WTC11 (cell line): ENCODE results near the gene PDE1C. TPM values are rescaled to one million over a fixed set of nuclear protein-coding genes. Genes with fewer than 3 reads are reported as not detected.

Experiments used
- ATAC-seq: fragments of 200-7000 bp; cut with Tn5 transposase; 2 replicates; pipeline ENCODE4 v1.10.0; 2021; ENCODE audit warnings: mild to moderate bottlenecking, moderate library complexity
- CTCF ChIA-PET: fragments of 300-600 bp; sonication (Branson Sonifier 250); formaldehyde crosslinking; loops from one replicate; lab custom pipeline; 2021; ENCODE audit warnings: antibody characterized with exemption; lab: Charles Lee
- POLR2A ChIA-PET: fragments of 350-600 bp; sonication (Branson Sonifier 250); formaldehyde crosslinking; loops from one replicate; lab custom pipeline; 2021; ENCODE audit warnings: antibody characterized with exemption; lab: Charles Lee
- DNase-seq: peaks from one replicate; pipeline ENCODE4 v3.0.0; 2021; ENCODE audit warnings: low spot score
- H3K27ac Mint-ChIP-seq: 2 replicates; pipeline ENCODE4 v1.8.0; 2021; ENCODE audit warnings: mixed read lengths
- H3K27me3 Mint-ChIP-seq: 2 replicates; pipeline ENCODE4 v1.8.0; 2021; ENCODE audit warnings: low read depth, mild to moderate bottlenecking, moderate library complexity, mixed read lengths
- H3K36me3 Mint-ChIP-seq: 2 replicates; pipeline ENCODE4 v1.8.0; 2021; ENCODE audit warnings: mixed read lengths
- H3K4me1 Mint-ChIP-seq: 2 replicates; pipeline ENCODE4 v1.8.0; 2022; ENCODE audit warnings: mixed read lengths
- H3K4me3 Mint-ChIP-seq: 2 replicates; pipeline ENCODE4 v1.8.0; 2021; ENCODE audit warnings: mild to moderate bottlenecking, moderate library complexity, mixed read lengths
- H3K9me3 Mint-ChIP-seq: 2 replicates; pipeline ENCODE4 v1.8.0; 2021; ENCODE audit warnings: mixed read lengths
- ETV6 ChIP-seq: sonication (generic); formaldehyde crosslinking; IDR thresholded peaks from 2 replicates; pipeline ENCODE4 v1.8.1; 2022; ENCODE audit warnings: mild to moderate bottlenecking, missing genetic modification reagents
- GRHL2 ChIP-seq: fragments of 250-450 bp; sonication (Bioruptor Pico); IDR thresholded peaks from 2 replicates; pipeline ENCODE4 v1.8.0; 2022; ENCODE audit warnings: mild to moderate bottlenecking, moderate library complexity; ENCODE audit not compliant: insufficient replicate concordance, severe bottlenecking
- IRF2 ChIP-seq: sonication (generic); formaldehyde crosslinking; IDR thresholded peaks from 2 replicates; pipeline ENCODE4 v1.8.0; 2022; ENCODE audit warnings: low read depth, missing genetic modification reagents, borderline replicate concordance
- KAT7 ChIP-seq: sonication (generic); formaldehyde crosslinking; IDR thresholded peaks from 2 replicates; pipeline ENCODE4 v1.8.1; 2023; ENCODE audit warnings: missing genetic modification reagents, mild to moderate bottlenecking, borderline replicate concordance
- NR2C2 ChIP-seq: sonication (generic); formaldehyde crosslinking; IDR thresholded peaks from 2 replicates; pipeline ENCODE4 v1.8.0; 2022; ENCODE audit warnings: mild to moderate bottlenecking, missing genetic modification reagents
- RORB ChIP-seq: fragments of 250-450 bp; sonication (Bioruptor Pico); IDR thresholded peaks from 2 replicates; pipeline ENCODE4 v1.9.0; 2021; ENCODE audit warnings: mild to moderate bottlenecking
- SMAD4 ChIP-seq: sonication (generic); formaldehyde crosslinking; IDR thresholded peaks from 2 replicates; pipeline ENCODE4 v1.8.0; 2022; ENCODE audit warnings: mild to moderate bottlenecking, missing genetic modification reagents
- TCF7 ChIP-seq: sonication (generic); formaldehyde crosslinking; IDR thresholded peaks from 2 replicates; pipeline ENCODE4 v1.8.0; 2022; ENCODE audit warnings: mild to moderate bottlenecking, low read depth, missing genetic modification reagents, moderate library complexity
- TEAD1 ChIP-seq: sonication (generic); formaldehyde crosslinking; IDR thresholded peaks from 2 replicates; pipeline ENCODE4 v1.8.0; 2022; ENCODE audit warnings: mild to moderate bottlenecking, missing genetic modification reagents
- TP53 ChIP-seq: sonication (generic); formaldehyde crosslinking; IDR thresholded peaks from 2 replicates; pipeline ENCODE4 v1.8.1; 2023; ENCODE audit warnings: mild to moderate bottlenecking, missing genetic modification reagents
- ZBTB21 ChIP-seq: sonication (generic); formaldehyde crosslinking; IDR thresholded peaks from 2 replicates; pipeline ENCODE4 v1.8.1; 2023; ENCODE audit warnings: mild to moderate bottlenecking, missing genetic modification reagents, borderline replicate concordance
- ZNF232 ChIP-seq: sonication (generic); formaldehyde crosslinking; IDR thresholded peaks from 2 replicates; pipeline ENCODE4 v1.8.0; 2022; ENCODE audit warnings: mild to moderate bottlenecking, missing genetic modification reagents
- ZNF263 ChIP-seq: sonication (generic); formaldehyde crosslinking; IDR thresholded peaks from 2 replicates; pipeline ENCODE4 v1.8.1; 2022; ENCODE audit warnings: low read depth, mild to moderate bottlenecking, moderate library complexity, missing genetic modification reagents
- ZNF317 ChIP-seq: sonication (generic); formaldehyde crosslinking; IDR thresholded peaks from 2 replicates; pipeline ENCODE4 v1.8.1; 2023; ENCODE audit warnings: low read depth, mild to moderate bottlenecking, moderate library complexity, missing genetic modification reagents, borderline replicate concordance
- ZNF396 ChIP-seq: fragments of 250-450 bp; sonication (Bioruptor Pico); IDR thresholded peaks from 2 replicates; pipeline ENCODE4 v1.8.0; 2021; ENCODE audit warnings: mild to moderate bottlenecking, moderate library complexity, borderline replicate concordance
- ZNF416 ChIP-seq: fragments of 250-450 bp; sonication (Bioruptor Pico); IDR thresholded peaks from 2 replicates; pipeline ENCODE4 v1.9.0; 2021; ENCODE audit warnings: mild to moderate bottlenecking, inconsistent platforms
- total RNA-seq: library from RNA; stranded (reverse); gene quantifications from 3 replicates; pipeline ENCODE4 v1.2.3, GENCODE V29; 2021
- TF ChIP-seq, protein P1 (sequence below): sonication (generic); formaldehyde crosslinking; IDR thresholded peaks from 2 replicates; pipeline ENCODE4 v1.8.1; 2022; ENCODE audit warnings: mild to moderate bottlenecking, missing genetic modification reagents, moderate library complexity, borderline replicate concordance
- TF ChIP-seq, protein P2 (sequence below): sonication (generic); formaldehyde crosslinking; IDR thresholded peaks from 2 replicates; pipeline ENCODE4 v1.8.1; 2023; ENCODE audit warnings: mild to moderate bottlenecking, missing genetic modification reagents
- TF ChIP-seq, protein P3 (sequence below): sonication (generic); formaldehyde crosslinking; IDR thresholded peaks from 2 replicates; pipeline ENCODE4 v1.8.0; 2022; ENCODE audit warnings: mild to moderate bottlenecking, missing genetic modification reagents
- TF ChIP-seq, protein P4 (sequence below): sonication (generic); formaldehyde crosslinking; IDR thresholded peaks from 2 replicates; pipeline ENCODE4 v1.8.1; 2023; ENCODE audit warnings: mild to moderate bottlenecking, missing genetic modification reagents, moderate library complexity
- TF ChIP-seq, protein P5 (sequence below): sonication (generic); formaldehyde crosslinking; IDR thresholded peaks from 2 replicates; pipeline ENCODE4 v1.8.0; 2023; ENCODE audit warnings: mild to moderate bottlenecking, missing genetic modification reagents
- TF ChIP-seq, protein P6 (sequence below): sonication (generic); formaldehyde crosslinking; IDR thresholded peaks from 2 replicates; pipeline ENCODE4 v1.8.1; 2022; ENCODE audit warnings: missing genetic modification reagents, borderline replicate concordance
- TF ChIP-seq, protein P7 (sequence below): sonication (generic); formaldehyde crosslinking; IDR thresholded peaks from 2 replicates; pipeline ENCODE4 v1.8.1; 2022; ENCODE audit warnings: low read depth, missing genetic modification reagents, borderline replicate concordance
- TF ChIP-seq, protein P8 (sequence below): sonication (generic); formaldehyde crosslinking; conservative IDR thresholded peaks from 2 replicates; pipeline ENCODE4 v1.8.1; 2023; ENCODE audit warnings: mild to moderate bottlenecking, low read depth, missing genetic modification reagents, moderate library complexity

Gene PDE1C
- total RNA-seq, 1 experiment from 2014 or later = 0.55 TPM

DNA sequence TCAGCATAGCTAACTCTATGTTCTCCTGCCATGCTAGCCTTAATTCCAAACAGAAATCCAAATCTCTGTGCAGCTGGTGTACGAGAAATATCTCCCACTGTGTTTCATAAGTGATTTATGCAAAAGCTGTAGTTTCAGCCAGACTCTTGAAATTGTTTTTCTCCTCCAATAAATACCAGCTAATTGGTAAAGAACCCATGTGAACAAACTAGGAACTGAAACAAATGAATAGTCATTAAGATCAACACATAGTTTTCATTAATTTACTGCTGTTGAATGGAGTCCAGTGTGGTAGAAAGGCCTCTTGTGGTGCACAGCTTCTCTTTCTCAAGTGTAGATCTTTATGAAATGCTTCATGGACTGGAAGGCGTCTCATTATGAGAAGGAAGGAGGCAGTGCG is 364.8 kb downstream of the PDE1C start:
- Mint-ChIP-seq H3K27ac (no peak overlapping the region), H3K4me1 (peaks cover 18% of the 10 kb centered on the region)
- CTCF ChIA-PET = no interaction called here

DNA sequence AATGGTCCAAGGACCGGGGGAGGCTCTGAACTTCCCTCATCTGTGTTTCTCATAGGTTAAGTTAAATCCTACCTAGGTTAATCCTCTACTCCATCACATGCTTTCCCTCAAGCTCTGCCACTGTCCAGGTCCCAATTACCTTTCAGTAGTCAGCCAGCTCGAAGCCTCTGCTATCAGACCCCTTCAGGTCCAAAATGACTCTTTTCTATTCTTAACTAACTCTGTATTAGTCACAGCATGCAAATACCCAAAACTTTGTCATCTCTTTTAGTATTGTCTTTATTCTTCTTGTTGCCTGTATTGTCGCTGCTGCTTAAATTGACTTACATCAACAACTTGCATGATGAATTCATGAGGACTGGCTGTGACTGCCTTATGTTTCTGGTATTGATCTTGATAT is 367.9 kb downstream of the PDE1C start:
- DNase-seq (no peak), ATAC-seq (no peak)
- Mint-ChIP-seq H3K4me1 (no peaks in the 10 kb centered on the region), H3K4me3 (no peak overlapping the region), H3K27ac (no peak overlapping the region), H3K36me3 (peaks cover 3% of the 10 kb centered on the region; the same call in 1 of the 2 replicates), H3K27me3 (peaks cover 44% of the 10 kb centered on the region), H3K9me3 (peaks cover 3% of the 10 kb centered on the region; the same call in 1 of the 2 replicates)
- ChIA-PET CTCF (no interaction called here), POLR2A (no interaction called here)
- TF ChIP-seq, protein P1, sequence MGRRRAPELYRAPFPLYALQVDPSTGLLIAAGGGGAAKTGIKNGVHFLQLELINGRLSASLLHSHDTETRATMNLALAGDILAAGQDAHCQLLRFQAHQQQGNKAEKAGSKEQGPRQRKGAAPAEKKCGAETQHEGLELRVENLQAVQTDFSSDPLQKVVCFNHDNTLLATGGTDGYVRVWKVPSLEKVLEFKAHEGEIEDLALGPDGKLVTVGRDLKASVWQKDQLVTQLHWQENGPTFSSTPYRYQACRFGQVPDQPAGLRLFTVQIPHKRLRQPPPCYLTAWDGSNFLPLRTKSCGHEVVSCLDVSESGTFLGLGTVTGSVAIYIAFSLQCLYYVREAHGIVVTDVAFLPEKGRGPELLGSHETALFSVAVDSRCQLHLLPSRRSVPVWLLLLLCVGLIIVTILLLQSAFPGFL (CRISPR knock-in tag) = no peak
- TF ChIP-seq, protein P2, sequence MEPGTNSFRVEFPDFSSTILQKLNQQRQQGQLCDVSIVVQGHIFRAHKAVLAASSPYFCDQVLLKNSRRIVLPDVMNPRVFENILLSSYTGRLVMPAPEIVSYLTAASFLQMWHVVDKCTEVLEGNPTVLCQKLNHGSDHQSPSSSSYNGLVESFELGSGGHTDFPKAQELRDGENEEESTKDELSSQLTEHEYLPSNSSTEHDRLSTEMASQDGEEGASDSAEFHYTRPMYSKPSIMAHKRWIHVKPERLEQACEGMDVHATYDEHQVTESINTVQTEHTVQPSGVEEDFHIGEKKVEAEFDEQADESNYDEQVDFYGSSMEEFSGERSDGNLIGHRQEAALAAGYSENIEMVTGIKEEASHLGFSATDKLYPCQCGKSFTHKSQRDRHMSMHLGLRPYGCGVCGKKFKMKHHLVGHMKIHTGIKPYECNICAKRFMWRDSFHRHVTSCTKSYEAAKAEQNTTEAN (CRISPR knock-in tag) = no peak
- TF ChIP-seq IRF2 (CRISPR knock-in tag) = no peak
- no peak for TF ChIP-seq KAT7 (CRISPR knock-in tag)
- TF ChIP-seq ZNF416 = no peak
- TF ChIP-seq, protein P3, sequence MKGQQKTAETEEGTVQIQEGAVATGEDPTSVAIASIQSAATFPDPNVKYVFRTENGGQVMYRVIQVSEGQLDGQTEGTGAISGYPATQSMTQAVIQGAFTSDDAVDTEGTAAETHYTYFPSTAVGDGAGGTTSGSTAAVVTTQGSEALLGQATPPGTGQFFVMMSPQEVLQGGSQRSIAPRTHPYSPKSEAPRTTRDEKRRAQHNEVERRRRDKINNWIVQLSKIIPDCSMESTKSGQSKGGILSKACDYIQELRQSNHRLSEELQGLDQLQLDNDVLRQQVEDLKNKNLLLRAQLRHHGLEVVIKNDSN (CRISPR knock-in tag) = no peak
- no peak for TF ChIP-seq GRHL2 (CRISPR knock-in tag)
- TF ChIP-seq ZNF232 (CRISPR knock-in tag) = no peak
- TF ChIP-seq, protein P4, sequence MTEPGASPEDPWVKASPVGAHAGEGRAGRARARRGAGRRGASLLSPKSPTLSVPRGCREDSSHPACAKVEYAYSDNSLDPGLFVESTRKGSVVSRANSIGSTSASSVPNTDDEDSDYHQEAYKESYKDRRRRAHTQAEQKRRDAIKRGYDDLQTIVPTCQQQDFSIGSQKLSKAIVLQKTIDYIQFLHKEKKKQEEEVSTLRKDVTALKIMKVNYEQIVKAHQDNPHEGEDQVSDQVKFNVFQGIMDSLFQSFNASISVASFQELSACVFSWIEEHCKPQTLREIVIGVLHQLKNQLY (CRISPR knock-in tag) = no peak
- no peak for TF ChIP-seq TEAD1 (CRISPR knock-in tag)
- TF ChIP-seq, protein P5, sequence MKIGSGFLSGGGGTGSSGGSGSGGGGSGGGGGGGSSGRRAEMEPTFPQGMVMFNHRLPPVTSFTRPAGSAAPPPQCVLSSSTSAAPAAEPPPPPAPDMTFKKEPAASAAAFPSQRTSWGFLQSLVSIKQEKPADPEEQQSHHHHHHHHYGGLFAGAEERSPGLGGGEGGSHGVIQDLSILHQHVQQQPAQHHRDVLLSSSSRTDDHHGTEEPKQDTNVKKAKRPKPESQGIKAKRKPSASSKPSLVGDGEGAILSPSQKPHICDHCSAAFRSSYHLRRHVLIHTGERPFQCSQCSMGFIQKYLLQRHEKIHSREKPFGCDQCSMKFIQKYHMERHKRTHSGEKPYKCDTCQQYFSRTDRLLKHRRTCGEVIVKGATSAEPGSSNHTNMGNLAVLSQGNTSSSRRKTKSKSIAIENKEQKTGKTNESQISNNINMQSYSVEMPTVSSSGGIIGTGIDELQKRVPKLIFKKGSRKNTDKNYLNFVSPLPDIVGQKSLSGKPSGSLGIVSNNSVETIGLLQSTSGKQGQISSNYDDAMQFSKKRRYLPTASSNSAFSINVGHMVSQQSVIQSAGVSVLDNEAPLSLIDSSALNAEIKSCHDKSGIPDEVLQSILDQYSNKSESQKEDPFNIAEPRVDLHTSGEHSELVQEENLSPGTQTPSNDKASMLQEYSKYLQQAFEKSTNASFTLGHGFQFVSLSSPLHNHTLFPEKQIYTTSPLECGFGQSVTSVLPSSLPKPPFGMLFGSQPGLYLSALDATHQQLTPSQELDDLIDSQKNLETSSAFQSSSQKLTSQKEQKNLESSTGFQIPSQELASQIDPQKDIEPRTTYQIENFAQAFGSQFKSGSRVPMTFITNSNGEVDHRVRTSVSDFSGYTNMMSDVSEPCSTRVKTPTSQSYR (CRISPR knock-in tag) = no peak

More for the DNA sequence above, 364.8 kb downstream of the PDE1C start:
- DNase-seq (no peak), ATAC-seq (no peak)
- Mint-ChIP-seq H3K9me3 (peaks cover 3% of the 10 kb centered on the region; the same call in 1 of the 2 replicates), H3K4me3 (no peak overlapping the region), H3K27me3 (peaks cover 68% of the 10 kb centered on the region), H3K36me3 (peaks cover 3% of the 10 kb centered on the region; the same call in 1 of the 2 replicates)
- TF ChIP-seq ZNF396 (CRISPR knock-in tag) (no peak), ZNF263 (CRISPR knock-in tag) (no peak), TCF7 (CRISPR knock-in tag) (no peak), ZBTB21 (CRISPR knock-in tag) (no peak), SMAD4 (CRISPR knock-in tag) (no peak), KAT7 (CRISPR knock-in tag) (no peak), ETV6 (CRISPR knock-in tag) (no peak), NR2C2 (CRISPR knock-in tag) (no peak), ZNF317 (CRISPR knock-in tag) (no peak), TP53 (CRISPR knock-in tag) (no peak), RORB (no peak)
- TF ChIP-seq, protein P6, sequence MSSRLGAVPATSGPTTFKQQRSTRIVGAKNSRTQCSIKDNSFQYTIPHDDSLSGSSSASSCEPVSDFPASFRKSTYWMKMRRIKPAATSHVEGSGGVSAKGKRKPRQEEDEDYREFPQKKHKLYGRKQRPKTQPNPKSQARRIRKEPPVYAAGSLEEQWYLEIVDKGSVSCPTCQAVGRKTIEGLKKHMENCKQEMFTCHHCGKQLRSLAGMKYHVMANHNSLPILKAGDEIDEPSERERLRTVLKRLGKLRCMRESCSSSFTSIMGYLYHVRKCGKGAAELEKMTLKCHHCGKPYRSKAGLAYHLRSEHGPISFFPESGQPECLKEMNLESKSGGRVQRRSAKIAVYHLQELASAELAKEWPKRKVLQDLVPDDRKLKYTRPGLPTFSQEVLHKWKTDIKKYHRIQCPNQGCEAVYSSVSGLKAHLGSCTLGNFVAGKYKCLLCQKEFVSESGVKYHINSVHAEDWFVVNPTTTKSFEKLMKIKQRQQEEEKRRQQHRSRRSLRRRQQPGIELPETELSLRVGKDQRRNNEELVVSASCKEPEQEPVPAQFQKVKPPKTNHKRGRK (CRISPR knock-in tag) = no peak
- TF ChIP-seq, protein P7, sequence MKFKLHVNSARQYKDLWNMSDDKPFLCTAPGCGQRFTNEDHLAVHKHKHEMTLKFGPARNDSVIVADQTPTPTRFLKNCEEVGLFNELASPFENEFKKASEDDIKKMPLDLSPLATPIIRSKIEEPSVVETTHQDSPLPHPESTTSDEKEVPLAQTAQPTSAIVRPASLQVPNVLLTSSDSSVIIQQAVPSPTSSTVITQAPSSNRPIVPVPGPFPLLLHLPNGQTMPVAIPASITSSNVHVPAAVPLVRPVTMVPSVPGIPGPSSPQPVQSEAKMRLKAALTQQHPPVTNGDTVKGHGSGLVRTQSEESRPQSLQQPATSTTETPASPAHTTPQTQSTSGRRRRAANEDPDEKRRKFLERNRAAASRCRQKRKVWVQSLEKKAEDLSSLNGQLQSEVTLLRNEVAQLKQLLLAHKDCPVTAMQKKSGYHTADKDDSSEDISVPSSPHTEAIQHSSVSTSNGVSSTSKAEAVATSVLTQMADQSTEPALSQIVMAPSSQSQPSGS (CRISPR knock-in tag) = no peak
- TF ChIP-seq, protein P8, sequence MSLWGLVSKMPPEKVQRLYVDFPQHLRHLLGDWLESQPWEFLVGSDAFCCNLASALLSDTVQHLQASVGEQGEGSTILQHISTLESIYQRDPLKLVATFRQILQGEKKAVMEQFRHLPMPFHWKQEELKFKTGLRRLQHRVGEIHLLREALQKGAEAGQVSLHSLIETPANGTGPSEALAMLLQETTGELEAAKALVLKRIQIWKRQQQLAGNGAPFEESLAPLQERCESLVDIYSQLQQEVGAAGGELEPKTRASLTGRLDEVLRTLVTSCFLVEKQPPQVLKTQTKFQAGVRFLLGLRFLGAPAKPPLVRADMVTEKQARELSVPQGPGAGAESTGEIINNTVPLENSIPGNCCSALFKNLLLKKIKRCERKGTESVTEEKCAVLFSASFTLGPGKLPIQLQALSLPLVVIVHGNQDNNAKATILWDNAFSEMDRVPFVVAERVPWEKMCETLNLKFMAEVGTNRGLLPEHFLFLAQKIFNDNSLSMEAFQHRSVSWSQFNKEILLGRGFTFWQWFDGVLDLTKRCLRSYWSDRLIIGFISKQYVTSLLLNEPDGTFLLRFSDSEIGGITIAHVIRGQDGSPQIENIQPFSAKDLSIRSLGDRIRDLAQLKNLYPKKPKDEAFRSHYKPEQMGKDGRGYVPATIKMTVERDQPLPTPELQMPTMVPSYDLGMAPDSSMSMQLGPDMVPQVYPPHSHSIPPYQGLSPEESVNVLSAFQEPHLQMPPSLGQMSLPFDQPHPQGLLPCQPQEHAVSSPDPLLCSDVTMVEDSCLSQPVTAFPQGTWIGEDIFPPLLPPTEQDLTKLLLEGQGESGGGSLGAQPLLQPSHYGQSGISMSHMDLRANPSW (CRISPR knock-in tag) = no peak
- POLR2A ChIA-PET = no interaction called here
